Uterus (tissue), 4 donors: ENCODE measurements around the gene KCNQ1. TPM values are rescaled to one million over a fixed set of nuclear protein-coding genes. Genes with fewer than 3 reads are reported as not detected.

Source experiments
- DNase-seq, 2 donors: peaks; one replicate each; pipeline ENCODE4 v3.0.0-alpha.2; 2019 to 2020
- H3K27ac ChIP-seq, 2 donors: fragments of 200-600 bp; sonication (generic); 1 replicate in 1 of 2; 2 replicates in 1 of 2; pipeline ENCODE4 v1.5.1; 2016 to 2018
- H3K27me3 ChIP-seq, 2 donors: fragments of 200-600 bp; sonication (generic); one replicate each; pipeline ENCODE4 v1.5.1; 2018 to 2019; ENCODE audit warnings: control low read depth in 1 of 2
- H3K36me3 ChIP-seq, 2 donors: fragments of 200-600 bp; sonication (generic); one replicate each; pipeline ENCODE4 v1.5.1; 2019; ENCODE audit warnings: control low read depth in 1 of 2
- H3K4me1 ChIP-seq, 2 donors: fragments of 200-600 bp; sonication (generic); one replicate each; pipeline ENCODE4 v1.5.1; 2018 to 2019; ENCODE audit warnings: control low read depth in 1 of 2
- H3K4me3 ChIP-seq, 2 donors: fragments of 200-600 bp; sonication (generic); 1 replicate in 1 of 2; 2 replicates in 1 of 2; pipeline ENCODE4 v1.5.1; 2018 to 2019; ENCODE audit warnings: mild to moderate bottlenecking in 1 of 2
- H3K9me3 ChIP-seq, 2 donors: fragments of 200-600 bp; sonication (generic); one replicate each; pipeline ENCODE4 v1.5.1; 2019; ENCODE audit warnings: control low read depth in 1 of 2
- CTCF ChIP-seq, 4 experiments: fragments of 200-600 bp in 2 of 4; fragments of 450-650 bp in 2 of 4; sonication (generic) in 2 of 4; IDR thresholded peaks; one replicate each; pipeline ENCODE4 v1.5.1; 2016 to 2019; ENCODE audit warnings: antibody characterized with exemption in 4 of 4, mild to moderate bottlenecking in 2 of 4, moderate library complexity in 1 of 4
- POLR2A ChIP-seq, 2 donors: fragments of 450-650 bp; IDR thresholded peaks; one replicate each; pipeline ENCODE4 v1.6.1; 2016; ENCODE audit warnings: antibody characterized with exemption in 2 of 2, mild to moderate bottlenecking in 1 of 2, moderate library complexity in 1 of 2
- intact Hi-C: fragments of 100-400 bp; cut with DNase I; formaldehyde crosslinking; loops from one replicate; pipeline ENCODE4 v1.15.1; 2023; ENCODE audit warnings: low total_unique reads
- total RNA-seq, 4 donors: library from RNA; depleted of rRNA in 3 of 4; stranded (reverse); fragments of >200 nt in 3 of 4; gene quantifications; one replicate each; pipeline versions ENCODE4 v1.1.0 to v1.2.4, GENCODE V29; 2014 to 2023
- donor health status: DM: yes; HTN: yes; CAD: no.

KCNQ1 gene
- total RNA-seq, 4 donors from 2014 or later = 2.6 to 10.4 (median 5.4) TPM

- no peak for DNase-seq
- intact Hi-C loops = no loop called here
- H3K36me3 ChIP-seq = no peaks in the 10 kb centered on the region
- no peaks in the 10 kb centered on the region for H3K27me3 ChIP-seq
- no peak overlapping the region for H3K4me3 ChIP-seq
- H3K27ac ChIP-seq = no peak overlapping the region
- TF ChIP-seq CTCF (IDR thresholded peaks at IDR 0.05) = no peak
- no peak for TF ChIP-seq POLR2A (IDR thresholded peaks at IDR 0.05)
- H3K9me3 ChIP-seq = no peaks in the 10 kb centered on the region
- H3K4me1 ChIP-seq = no peaks in the 10 kb centered on the region
These were observed 7.7 kb downstream of the KCNQ1 start for GRCh38 chr11:2452321-2453012.

- intact Hi-C loops = no loop called here
- no peaks in the 10 kb centered on the region for H3K4me1 ChIP-seq
- DNase-seq = no peak
- no peaks in the 10 kb centered on the region for H3K36me3 ChIP-seq
- H3K9me3 ChIP-seq = no peaks in the 10 kb centered on the region
- TF ChIP-seq CTCF (IDR thresholded peaks at IDR 0.05) = no peak
- TF ChIP-seq POLR2A (IDR thresholded peaks at IDR 0.05) = no peak
- no peak overlapping the region for H3K4me3 ChIP-seq
- no peak overlapping the region for H3K27ac ChIP-seq
- no peaks in the 10 kb centered on the region for H3K27me3 ChIP-seq
These were observed 8.6 kb downstream of the KCNQ1 start for GRCh38 chr11:2453436-2453835.

- intact Hi-C loops = no loop called here
- Histone ChIP-seq H3K27ac (no peak overlapping the region), H3K4me1 (no peaks in the 10 kb centered on the region), H3K36me3 (no peaks in the 10 kb centered on the region), H3K4me3 (no peak overlapping the region), H3K9me3 (no peaks in the 10 kb centered on the region), H3K27me3 (no peaks in the 10 kb centered on the region)
- no peak for DNase-seq
- no peak for TF ChIP-seq POLR2A (IDR thresholded peaks at IDR 0.05)
- TF ChIP-seq CTCF (IDR thresholded peaks at IDR 0.05) = no peak
These were observed 13.5 kb downstream of the KCNQ1 start for GRCh38 chr11:2458321-2458720.

GRCh38 chr11:2459016-2459725, 14.4 kb downstream of the KCNQ1 start:
- H3K4me1 ChIP-seq = no peaks in the 10 kb centered on the region
- no peak overlapping the region for H3K27ac ChIP-seq
- no peaks in the 10 kb centered on the region for H3K36me3 ChIP-seq
- no peak overlapping the region for H3K4me3 ChIP-seq
- DNase-seq = no peak
- H3K27me3 ChIP-seq = no peaks in the 10 kb centered on the region
- TF ChIP-seq POLR2A (IDR thresholded peaks at IDR 0.05) = no peak
- TF ChIP-seq CTCF (IDR thresholded peaks at IDR 0.05) = no peak
- intact Hi-C loops = no loop called here
- no peaks in the 10 kb centered on the region for H3K9me3 ChIP-seq

GRCh38 chr11:2459796-2460531, 15.2 kb downstream of the KCNQ1 start:
- intact Hi-C loops = no loop called here
- no peak for DNase-seq
- no peak overlapping the region for H3K4me3 ChIP-seq
- no peaks in the 10 kb centered on the region for H3K4me1 ChIP-seq
- H3K9me3 ChIP-seq = no peaks in the 10 kb centered on the region
- TF ChIP-seq POLR2A (IDR thresholded peaks at IDR 0.05) = no peak
- no peak for TF ChIP-seq CTCF (IDR thresholded peaks at IDR 0.05)
- H3K27me3 ChIP-seq = no peaks in the 10 kb centered on the region
- H3K27ac ChIP-seq = no peak overlapping the region
- H3K36me3 ChIP-seq = no peaks in the 10 kb centered on the region
